Endothelial cell of umbilical vein (primary cell): Measurements from ENCODE around the gene EBI3. TPM values are rescaled to one million over a fixed set of nuclear protein-coding genes. Genes with fewer than 3 reads are reported as not detected.

Source experiments
- BruUV-seq: library from RNA; stranded (reverse); fragments of 400-500 nt; replicated peaks from 2 replicates; lab custom pipeline; 2021; lab: Mats Ljungman, UMichigan
- CTCF ChIA-PET: fragments of 300-600, 350-600 bp; sonication (Branson Sonifier 250); formaldehyde crosslinking; loops from one replicate; lab custom pipeline; 2021; ENCODE audit warnings: antibody characterized with exemption, inconsistent platforms; lab: Charles Lee
- POLR2A ChIA-PET: fragments of 300-600, 350-600 bp; sonication (Branson Sonifier 250); formaldehyde crosslinking; loops from one replicate; lab custom pipeline; 2021; ENCODE audit warnings: antibody characterized with exemption, inconsistent platforms; lab: Charles Lee
- DNase-seq: peaks from one replicate; pipeline ENCODE4 v3.0.0-alpha.2; 2011; ENCODE audit warnings: low read depth, low spot score
- FAIRE-seq: peaks from 2 replicates; lab custom pipeline; 2011; peaks lifted over from hg19 to GRCh38; lab: Jason Lieb, UNC
- H2AFZ ChIP-seq: 2 replicates; pipeline ENCODE4 v1.6.0; 2012; ENCODE audit warnings: low read depth, low read length, control low read depth, inconsistent platforms
- H3K27ac ChIP-seq: 2 replicates; pipeline ENCODE4 v1.5.1; 2011; ENCODE audit warnings: low read depth, mild to moderate bottlenecking, control low read depth, low read length, moderate library complexity; ENCODE audit not compliant: insufficient read depth
- H3K27me3 ChIP-seq, 2 experiments: 2 replicates each; pipeline versions ENCODE4 v1.6.0 to v1.6.1; 2011; ENCODE audit warnings: low read length in 2 of 2, mixed read lengths in 1 of 2; ENCODE audit not compliant: control insufficient read depth in 2 of 2, insufficient read depth in 2 of 2
- H3K36me3 ChIP-seq, 2 experiments: 2 replicates in 1 of 2; 3 replicates in 1 of 2; pipeline ENCODE4 v1.5.1; 2011; ENCODE audit warnings: low read length in 2 of 2, mild to moderate bottlenecking in 1 of 2, moderate library complexity in 1 of 2; ENCODE audit not compliant: control insufficient read depth in 2 of 2, insufficient read depth in 2 of 2; ENCODE audit errors: extremely low read depth in 1 of 2
- H3K4me1 ChIP-seq: 3 replicates; pipeline ENCODE4 v1.5.1; 2011; ENCODE audit warnings: mild to moderate bottlenecking, low read length; ENCODE audit not compliant: control insufficient read depth, insufficient read depth; ENCODE audit errors: extremely low read depth
- H3K4me2 ChIP-seq: 2 replicates; pipeline ENCODE4 v1.6.1; 2011; ENCODE audit warnings: low read length, control low read depth, mixed read lengths; ENCODE audit not compliant: insufficient read depth
- H3K4me3 ChIP-seq, 3 experiments: fragments of 200-600 bp in 1 of 3; sonication (generic), shearing (Covaris generic) in 1 of 3; replicated peaks in 1 of 3; 2 replicates each; pipeline ENCODE4 v1.5.1; 2011 to 2016; ENCODE audit warnings: control low read depth in 3 of 3, low read length in 3 of 3, mild to moderate bottlenecking in 2 of 3, inconsistent platforms in 1 of 3, low read depth in 1 of 3, moderate library complexity in 1 of 3; ENCODE audit not compliant: insufficient read depth in 1 of 3
- H3K79me2 ChIP-seq: 2 replicates; pipeline ENCODE4 v1.6.0; 2012; ENCODE audit warnings: low read length, inconsistent platforms; ENCODE audit not compliant: control insufficient read depth, insufficient read depth
- H3K9ac ChIP-seq: replicated peaks from 2 replicates; pipeline ENCODE3; 2011; ENCODE audit warnings: low read length, control low read depth; ENCODE audit not compliant: insufficient read depth; ENCODE audit errors: extremely low read depth
- H3K9me1 ChIP-seq: replicated peaks from 3 replicates; pipeline ENCODE4 v1.6.0; 2011; ENCODE audit warnings: mild to moderate bottlenecking, low read length; ENCODE audit not compliant: control insufficient read depth, insufficient read depth; ENCODE audit errors: extremely low read depth
- H3K9me3 ChIP-seq: replicated peaks from 2 replicates; pipeline ENCODE4 v1.5.1; 2012; ENCODE audit warnings: low read length, inconsistent platforms; ENCODE audit not compliant: control insufficient read depth, insufficient read depth
- H4K20me1 ChIP-seq: replicated peaks from 2 replicates; pipeline ENCODE3; 2011; ENCODE audit warnings: mild to moderate bottlenecking, low read length; ENCODE audit not compliant: control insufficient read depth, insufficient read depth; ENCODE audit errors: extremely low read depth
- EZH2 ChIP-seq: IDR thresholded peaks from 2 replicates; pipeline ENCODE4 v1.6.1; 2012; ENCODE audit warnings: borderline replicate concordance, low read depth, mild to moderate bottlenecking, moderate library complexity, low read length, inconsistent platforms; ENCODE audit not compliant: severe bottlenecking
- FOS ChIP-seq: IDR thresholded peaks from 2 replicates; pipeline ENCODE4 v1.6.1; 2011; ENCODE audit warnings: mild to moderate bottlenecking, low read length, moderate library complexity, borderline replicate concordance; ENCODE audit not compliant: insufficient read depth
- GATA2 ChIP-seq: IDR thresholded peaks from 2 replicates; pipeline ENCODE4 v1.7.0; 2011; ENCODE audit warnings: low read depth, mild to moderate bottlenecking, moderate library complexity, mixed read lengths, low read length; ENCODE audit not compliant: insufficient read length, insufficient read depth
- JUN ChIP-seq: IDR thresholded peaks from 2 replicates; pipeline ENCODE4 v1.6.1; 2011; ENCODE audit warnings: borderline replicate concordance, low read depth; ENCODE audit not compliant: insufficient read length, insufficient read depth
- MAX ChIP-seq: IDR thresholded peaks from 2 replicates; pipeline ENCODE4 v1.6.1; 2011; ENCODE audit not compliant: insufficient read depth, insufficient read length
- MYC ChIP-seq: IDR thresholded peaks from one replicate; pipeline ENCODE4 v1.6.1; 2011; ENCODE audit warnings: mild to moderate bottlenecking, low read depth, low read length
- POLR2A ChIP-seq: IDR thresholded peaks from 2 replicates; pipeline ENCODE4 v1.6.1; 2012; ENCODE audit warnings: low read depth, mild to moderate bottlenecking, control low read depth, low read length
- POLR2AphosphoS5 ChIP-seq: IDR thresholded peaks from 2 replicates; pipeline ENCODE4 v1.6.1; 2012; ENCODE audit warnings: low read depth, mild to moderate bottlenecking, control low read depth, low read length, moderate library complexity; ENCODE audit not compliant: insufficient read depth
- dilution Hi-C: fragments of 300-500 bp; cut with MboI; formaldehyde crosslinking; loops from one replicate; pipeline ENCODE4 v1.15.0; 2019; ENCODE audit warnings: low sequenced_read_pairs; ENCODE audit not compliant: extremely low pct_ligation_motif_present
- intact Hi-C: fragments of 100-400 bp; cut with micrococcal nuclease; formaldehyde crosslinking; loops from one replicate; pipeline ENCODE4 v1.10.0; 2022
- polyA plus RNA-seq, 4 experiments: library from polyadenylated mRNA; depleted of rRNA in 3 of 4; stranded (reverse) in 3 of 4; unstranded in 1 of 4; fragments of >200 nt; gene quantifications; 2 replicates each; pipeline versions ENCODE4 v1.2.1 to v1.2.3, GENCODE V29; 2011 to 2012; ENCODE audit warnings: missing spikeins in 1 of 4
- total RNA-seq: library from RNA; stranded (reverse); gene quantifications from 2 replicates; pipeline ENCODE4 v1.2.3, GENCODE V29; 2021
- TF ChIP-seq, protein P1 (sequence below), 2 donors: IDR thresholded peaks; 1 replicate in 1 of 2; 2 replicates in 1 of 2; pipeline ENCODE4 v1.5.1; 2011; ENCODE audit warnings: low read length in 2 of 2, mild to moderate bottlenecking in 2 of 2, moderate library complexity in 2 of 2, control low read depth in 1 of 2, inconsistent platforms in 1 of 2, low read depth in 1 of 2; ENCODE audit not compliant: insufficient read depth in 1 of 2; ENCODE audit errors: extremely low read depth in 1 of 2

Gene EBI3
- total and polyA plus RNA-seq, 2 donors (not counting 3 experiments of a cell fraction or from before 2014, with no cell fraction given): 0.29 to 1.0 TPM

GRCh38 chr19:4196009-4196408 lies 33.3 kb upstream of the EBI3 start:
- no TSS peak for BruUV-seq
- H3K36me3 ChIP-seq: no peaks in the 10 kb centered on the region

More at GRCh38 chr19:4196009-4196408, 33.3 kb upstream of the EBI3 start:
- CTCF ChIA-PET: interaction anchor here (1.8 to 2.4 kb wide), 3 partner anchors 9 to 56 kb away, joined by 5 to 10 read pairs (median 7); no protein-coding TSS in a partner anchor
- TF ChIP-seq MYC (no peak), GATA2 (no peak), POLR2A (no peak), JUN (no peak), POLR2AphosphoS5 (no peak), MAX (no peak), EZH2 (no peak), FOS (no peak)
- TF ChIP-seq, protein P1, sequence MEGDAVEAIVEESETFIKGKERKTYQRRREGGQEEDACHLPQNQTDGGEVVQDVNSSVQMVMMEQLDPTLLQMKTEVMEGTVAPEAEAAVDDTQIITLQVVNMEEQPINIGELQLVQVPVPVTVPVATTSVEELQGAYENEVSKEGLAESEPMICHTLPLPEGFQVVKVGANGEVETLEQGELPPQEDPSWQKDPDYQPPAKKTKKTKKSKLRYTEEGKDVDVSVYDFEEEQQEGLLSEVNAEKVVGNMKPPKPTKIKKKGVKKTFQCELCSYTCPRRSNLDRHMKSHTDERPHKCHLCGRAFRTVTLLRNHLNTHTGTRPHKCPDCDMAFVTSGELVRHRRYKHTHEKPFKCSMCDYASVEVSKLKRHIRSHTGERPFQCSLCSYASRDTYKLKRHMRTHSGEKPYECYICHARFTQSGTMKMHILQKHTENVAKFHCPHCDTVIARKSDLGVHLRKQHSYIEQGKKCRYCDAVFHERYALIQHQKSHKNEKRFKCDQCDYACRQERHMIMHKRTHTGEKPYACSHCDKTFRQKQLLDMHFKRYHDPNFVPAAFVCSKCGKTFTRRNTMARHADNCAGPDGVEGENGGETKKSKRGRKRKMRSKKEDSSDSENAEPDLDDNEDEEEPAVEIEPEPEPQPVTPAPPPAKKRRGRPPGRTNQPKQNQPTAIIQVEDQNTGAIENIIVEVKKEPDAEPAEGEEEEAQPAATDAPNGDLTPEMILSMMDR (IDR thresholded peaks at IDR 0.05; ENCODE audit: extremely low read depth in 1 of 2, insufficient read depth in 1 of 2, low read depth in 1 of 2, low read length in 2 of 2): no peak
- H3K9ac ChIP-seq: no peak overlapping the region
- no peak overlapping the region for H2AFZ ChIP-seq
- no peak for DNase-seq
- intact Hi-C loops (no loop called here), dilution Hi-C loops (no loop called here)
- H3K79me2 ChIP-seq: no peaks in the 10 kb centered on the region
- no peak overlapping the region for H3K4me3 ChIP-seq
- no peak overlapping the region for H3K4me2 ChIP-seq
- H4K20me1 ChIP-seq: no peaks in the 10 kb centered on the region
- H3K9me1 ChIP-seq: no peaks in the 10 kb centered on the region
- POLR2A ChIA-PET: no interaction called here
- H3K27ac ChIP-seq: no peak overlapping the region
- peaks cover 8 to 12% of the 10 kb centered on the region in 2 experiments for H3K27me3 ChIP-seq
- FAIRE-seq: no peak
- H3K4me1 ChIP-seq: no peaks in the 10 kb centered on the region
- H3K9me3 ChIP-seq: no peaks in the 10 kb centered on the region
